GM23338 (cell line): ENCODE results near the gene ADORA1. TPM values are rescaled to one million over a fixed set of nuclear protein-coding genes. Genes with fewer than 3 reads are reported as not detected.

Experiments
- ATAC-seq: fragments of 200-7000 bp; cut with Tn5 transposase; 3 replicates; pipeline ENCODE4 v1.9.1; 2020
- DNase-seq: peaks from one replicate; pipeline ENCODE4 v3.0.0-alpha.2; 2015; ENCODE audit warnings: low spot score
- H2AFZ ChIP-seq: fragments of 200-600 bp; sonication (generic); 2 replicates; pipeline ENCODE4 v1.8.0; 2016; ENCODE audit warnings: antibody characterized with exemption, mild to moderate bottlenecking, moderate library complexity
- H3F3A ChIP-seq: fragments of 200-600 bp; sonication (generic); replicated peaks from 2 replicates; pipeline ENCODE4 v1.8.0; 2017; ENCODE audit warnings: antibody characterized with exemption, mixed run types, low read depth
- H3K27ac ChIP-seq: fragments of 200-600 bp; sonication (generic); 2 replicates; pipeline ENCODE4 v1.6.1; 2016; ENCODE audit warnings: low read depth
- H3K27me3 ChIP-seq: fragments of 200-600 bp; sonication (generic); 2 replicates; pipeline ENCODE4 v1.8.0; 2016; ENCODE audit warnings: mild to moderate bottlenecking, mixed run types, moderate library complexity; ENCODE audit not compliant: insufficient read depth
- H3K36me3 ChIP-seq: fragments of 200-600 bp; sonication (generic); 2 replicates; pipeline ENCODE4 v1.8.0; 2016; ENCODE audit warnings: mild to moderate bottlenecking; ENCODE audit not compliant: insufficient read depth
- H3K4me1 ChIP-seq: fragments of 200-600 bp; sonication (generic); 2 replicates; pipeline ENCODE4 v1.8.0; 2016; ENCODE audit warnings: mild to moderate bottlenecking, moderate library complexity; ENCODE audit not compliant: insufficient read depth
- H3K4me2 ChIP-seq: fragments of 200-600 bp; sonication (generic); 2 replicates; pipeline ENCODE4 v1.7.1; 2017; ENCODE audit warnings: mixed run types
- H3K4me3 ChIP-seq: fragments of 200-600 bp; sonication (generic); 2 replicates; pipeline ENCODE4 v1.6.1; 2016; ENCODE audit warnings: mixed run types
- H3K79me2 ChIP-seq: fragments of 200-600 bp; sonication (generic); replicated peaks from 2 replicates; pipeline ENCODE4 v1.8.0; 2017; ENCODE audit warnings: mild to moderate bottlenecking; ENCODE audit not compliant: insufficient read depth
- H3K9me2 ChIP-seq: fragments of 200-600 bp; sonication (generic); 2 replicates; pipeline ENCODE4 v1.8.0; 2017; ENCODE audit not compliant: insufficient read depth
- H4K20me1 ChIP-seq: fragments of 200-600 bp; sonication (generic); replicated peaks from 2 replicates; pipeline ENCODE4 v1.8.0; 2017; ENCODE audit warnings: mild to moderate bottlenecking; ENCODE audit not compliant: insufficient read depth
- H3K27ac Mint-ChIP-seq: 2 replicates; pipeline ENCODE4 v1.8.0; 2020; ENCODE audit warnings: inconsistent platforms, mild to moderate bottlenecking, moderate library complexity, mixed read lengths
- H3K27me3 Mint-ChIP-seq: 3 replicates; pipeline ENCODE4 v1.8.0; 2022; ENCODE audit warnings: low read depth, mild to moderate bottlenecking, moderate library complexity, mixed read lengths, inconsistent platforms; ENCODE audit not compliant: insufficient read depth, poor library complexity
- H3K36me3 Mint-ChIP-seq: 3 replicates; pipeline ENCODE4 v1.8.0; 2021; ENCODE audit warnings: low read depth, mild to moderate bottlenecking, inconsistent platforms, moderate library complexity, mixed read lengths
- H3K4me1 Mint-ChIP-seq: 3 replicates; pipeline ENCODE4 v1.8.0; 2020; ENCODE audit warnings: mild to moderate bottlenecking, inconsistent platforms, mixed read lengths
- H3K4me3 Mint-ChIP-seq: 3 replicates; pipeline ENCODE4 v1.8.0; 2021; ENCODE audit warnings: moderate library complexity, mild to moderate bottlenecking, inconsistent platforms, mixed read lengths
- H3K9me3 Mint-ChIP-seq: 3 replicates; pipeline ENCODE4 v1.8.0; 2020; ENCODE audit warnings: moderate library complexity, mild to moderate bottlenecking, inconsistent platforms, mixed read lengths
- CREB1 ChIP-seq: fragments of 250-450 bp; sonication (Bioruptor Pico); IDR thresholded peaks from 2 replicates; pipeline ENCODE4 v1.5.0; 2020; ENCODE audit warnings: low read depth, mild to moderate bottlenecking, moderate library complexity
- CTCF ChIP-seq, 2 experiments: fragments of 200-600 bp in 1 of 2; sonication (generic) in 1 of 2; conservative IDR thresholded peaks; 2 replicates each; pipeline versions ENCODE4 v1.5.1 to v1.6.1; 2016 to 2017; ENCODE audit warnings: antibody characterized with exemption in 2 of 2, low read depth in 2 of 2, mild to moderate bottlenecking in 2 of 2, moderate library complexity in 1 of 2
- ETS1 ChIP-seq: IDR thresholded peaks from 2 replicates; pipeline ENCODE4 v1.6.1; 2016; ENCODE audit warnings: antibody characterized with exemption
- EZH2 ChIP-seq: fragments of 200-600 bp; sonication (generic); IDR thresholded peaks from one replicate; pipeline ENCODE4 v1.8.0; 2017; ENCODE audit warnings: antibody characterized with exemption, mild to moderate bottlenecking, low read depth; ENCODE audit not compliant: unreplicated experiment
- EZH2phosphoT487 ChIP-seq: fragments of 200-600 bp; sonication (generic); IDR thresholded peaks from one replicate; pipeline ENCODE4 v1.8.1; 2018; ENCODE audit warnings: antibody characterized with exemption; ENCODE audit not compliant: unreplicated experiment
- JUNB ChIP-seq: IDR thresholded peaks from one replicate; pipeline ENCODE4 v1.6.1; 2016; ENCODE audit warnings: antibody characterized with exemption; ENCODE audit not compliant: unreplicated experiment
- NANOG ChIP-seq: IDR thresholded peaks from 2 replicates; pipeline ENCODE4 v1.6.1; 2016; ENCODE audit warnings: antibody characterized with exemption, borderline replicate concordance
- POLR2AphosphoS5 ChIP-seq: IDR thresholded peaks from 2 replicates; pipeline ENCODE4 v1.6.1; 2016; ENCODE audit warnings: antibody characterized with exemption, low read depth
- REST ChIP-seq: IDR thresholded peaks from one replicate; pipeline ENCODE4 v1.6.1; 2018; ENCODE audit warnings: antibody characterized with exemption; ENCODE audit not compliant: unreplicated experiment
- STAT1 ChIP-seq: IDR thresholded peaks from one replicate; pipeline ENCODE4 v1.6.1; 2016; ENCODE audit warnings: antibody characterized with exemption; ENCODE audit not compliant: unreplicated experiment
- ZNF114 ChIP-seq: fragments of 250-450 bp; sonication (Bioruptor Pico); IDR thresholded peaks from 2 replicates; pipeline ENCODE4 v1.5.0; 2020; ENCODE audit warnings: mild to moderate bottlenecking, moderate library complexity
- ZNF331 ChIP-seq: fragments of 250-450 bp; sonication (Bioruptor Pico); IDR thresholded peaks from 2 replicates; pipeline ENCODE4 v1.5.0; 2020; ENCODE audit warnings: low read depth, mild to moderate bottlenecking, moderate library complexity
- ZNF462 ChIP-seq: fragments of 250-450 bp; sonication (Bioruptor Pico); IDR thresholded peaks from 2 replicates; pipeline ENCODE4 v1.5.0; 2020; ENCODE audit warnings: mild to moderate bottlenecking, moderate library complexity
- polyA plus RNA-seq: library from polyadenylated mRNA; unstranded; fragments of >200 nt; fragmentation: Nextera tagmentation; extraction: Ambion mirVana; gene quantifications from 2 replicates; pipeline ENCODE4 v1.2.1, GENCODE V29; 2016
- total RNA-seq: library from RNA; depleted of rRNA; stranded (reverse); fragments of >200 nt; shearing (Covaris generic); gene quantifications from 2 replicates; pipeline ENCODE4 v1.2.3, GENCODE V29; 2014

Gene ADORA1
- total and polyA plus RNA-seq, 2 experiments from 2014 or later = 0.63 to 1.8 TPM

GRCh38 chr1:203214871-203215270 lies 87.3 kb downstream of the ADORA1 start:
- Mint-ChIP-seq H3K36me3 (no peaks in the 10 kb centered on the region), H3K9me3 (no peaks in the 10 kb centered on the region; the same call in 2 of the 3 replicates), H3K27ac (no peak overlapping the region), H3K4me3 (no peak overlapping the region), H3K27me3 (peaks cover 21% of the 10 kb centered on the region), H3K4me1 (peaks cover 17% of the 10 kb centered on the region)
- no peak overlapping the region for H2AFZ ChIP-seq
- H3K79me2 ChIP-seq = no peaks in the 10 kb centered on the region
- peaks cover 10% of the 10 kb centered on the region for H3K4me1 ChIP-seq
- no peaks in the 10 kb centered on the region for H3K27me3 ChIP-seq
- no peaks in the 10 kb centered on the region for H4K20me1 ChIP-seq
- H3K9me2 ChIP-seq = no peaks in the 10 kb centered on the region
- H3K4me2 ChIP-seq = no peak overlapping the region
- ATAC-seq = no peak
- no peak for DNase-seq
- H3F3A ChIP-seq = no peaks in the 10 kb centered on the region
- H3K4me3 ChIP-seq = no peak overlapping the region
- no peaks in the 10 kb centered on the region for H3K36me3 ChIP-seq
- no peak overlapping the region for H3K27ac ChIP-seq
- TF ChIP-seq ETS1 (no peak), CREB1 (CRISPR knock-in tag) (no peak), STAT1 (no peak), ZNF462 (CRISPR knock-in tag) (no peak), CTCF (conservative IDR thresholded peaks at IDR 0.05; ENCODE audit: low read depth in 2 of 2) (no peak), ZNF114 (CRISPR knock-in tag) (no peak), NANOG (no peak), EZH2 (no peak), ZNF331 (CRISPR knock-in tag) (no peak), JUNB (no peak), POLR2AphosphoS5 (no peak), REST (no peak), EZH2phosphoT487 (no peak)
